EL (cell line): ENCODE measurements around the gene MYO18B.

Source experiments
- DNase-seq: peaks from one replicate; pipeline ENCODE4 v3.0.0-alpha.2; 2016

MYO18B gene

GRCh38 chr22:25777870-25778269 lies 35.9 kb downstream of the MYO18B start:
- DNase-seq: peak; percentile 57

- DNase-seq: no peak
Measured at GRCh38 chr22:25779426-25779825, 37.4 kb downstream of the MYO18B start.

- no peak for DNase-seq
Measured at GRCh38 chr22:25779890-25780289, 37.9 kb downstream of the MYO18B start.

- no peak for DNase-seq
Measured at GRCh38 chr22:25780673-25781072, 38.7 kb downstream of the MYO18B start.

- no peak for DNase-seq
Measured at GRCh38 chr22:25781801-25782200, 39.8 kb downstream of the MYO18B start.

- DNase-seq: no peak
Measured at GRCh38 chr22:25782831-25783230, 40.8 kb downstream of the MYO18B start.

- DNase-seq: no peak
Measured at GRCh38 chr22:25783856-25784255, 41.9 kb downstream of the MYO18B start.

GRCh38 chr22:25786165-25786564 lies 44.2 kb downstream of the MYO18B start:
- no peak for DNase-seq

- DNase-seq: no peak
Measured at GRCh38 chr22:25791556-25791955, 49.6 kb downstream of the MYO18B start.

GRCh38 chr22:25795478-25795877 lies 53.5 kb downstream of the MYO18B start:
- no peak for DNase-seq

GRCh38 chr22:25797498-25798290 lies 55.7 kb downstream of the MYO18B start:
- no peak for DNase-seq

- no peak for DNase-seq
Measured at GRCh38 chr22:25800766-25801165, 58.8 kb downstream of the MYO18B start.

GRCh38 chr22:25802018-25802417 lies 60.0 kb downstream of the MYO18B start:
- DNase-seq: no peak

- DNase-seq: no peak
Measured at GRCh38 chr22:25804676-25805075, 62.7 kb downstream of the MYO18B start.

GRCh38 chr22:25806579-25806978 lies 64.6 kb downstream of the MYO18B start:
- no peak for DNase-seq

- no peak for DNase-seq
Measured at GRCh38 chr22:25814685-25815084, 72.7 kb downstream of the MYO18B start.

GRCh38 chr22:25815561-25815960 lies 73.6 kb downstream of the MYO18B start:
- no peak for DNase-seq

- DNase-seq: no peak
Measured at GRCh38 chr22:25816522-25817059, 74.6 kb downstream of the MYO18B start.

- no peak for DNase-seq
Measured at GRCh38 chr22:25817092-25817943, 75.3 kb downstream of the MYO18B start.

GRCh38 chr22:25818541-25818940 lies 76.6 kb downstream of the MYO18B start:
- DNase-seq: no peak

- DNase-seq: no peak
Measured at GRCh38 chr22:25822344-25822743, 80.4 kb downstream of the MYO18B start.

GRCh38 chr22:25823276-25823675 lies 81.3 kb downstream of the MYO18B start:
- DNase-seq: no peak

- DNase-seq: no peak
Measured at GRCh38 chr22:25824828-25825423, 82.9 kb downstream of the MYO18B start.
